ENCODE results near the gene UBA5.

The UBA5 gene

GRCh38 chr3:132654190-132654589 lies 5.9 kb upstream of the UBA5 start:
- DNase-seq (ENCODE audit: low spot score), result no peak

- no peak for DNase-seq (ENCODE audit: low spot score)
Measured at GRCh38 chr3:132654721-132655120, 5.4 kb upstream of the UBA5 start.

- no peak for DNase-seq (ENCODE audit: low spot score)
Measured at GRCh38 chr3:132655471-132655870, 4.7 kb upstream of the UBA5 start.

GRCh38 chr3:132657869-132658747 lies 2.0 kb upstream of the UBA5 start:
- no peak for DNase-seq (ENCODE audit: low spot score)

GRCh38 chr3:132659000-132659364 lies 1.1 kb upstream of the UBA5 start:
- no peak for DNase-seq (ENCODE audit: low spot score)

GRCh38 chr3:132659365-132660051 lies 621 bp upstream of the UBA5 start, which contains the start of gene ACAD11:
TSS of gene ACAD11 (minus strand) at chr3:132659809. CDS start at chr3:132659751, 58 bp downstream.
- DNase-seq (ENCODE audit: low spot score), result peak; percentile 85

GRCh38 chr3:132660811-132661070 lies 612 bp downstream of the UBA5 start:
- no peak for DNase-seq (ENCODE audit: low spot score)

- no peak for DNase-seq (ENCODE audit: low spot score)
Measured at GRCh38 chr3:132661101-132661500, 972 bp downstream of the UBA5 start.

GRCh38 chr3:132662212-132662611 lies 2.1 kb downstream of the UBA5 start:
- DNase-seq (ENCODE audit: low spot score), result no peak

GRCh38 chr3:132665230-132665745 lies 5.2 kb downstream of the UBA5 start:
- no peak for DNase-seq (ENCODE audit: low spot score)

- DNase-seq (ENCODE audit: low spot score), result no peak
Measured at GRCh38 chr3:132669256-132669777, 9.2 kb downstream of the UBA5 start.

- no peak for DNase-seq (ENCODE audit: low spot score)
Measured at GRCh38 chr3:132675408-132675807, 15.3 kb downstream of the UBA5 start.

GRCh38 chr3:132679911-132680310 lies 19.8 kb downstream of the UBA5 start:
- no peak for DNase-seq (ENCODE audit: low spot score)

- DNase-seq (ENCODE audit: low spot score), result no peak
Measured at GRCh38 chr3:132681421-132681820, 21.3 kb downstream of the UBA5 start.

GRCh38 chr3:132682201-132682600 lies 22.1 kb downstream of the UBA5 start:
- DNase-seq (ENCODE audit: low spot score), result no peak

- no peak for DNase-seq (ENCODE audit: low spot score)
Measured at GRCh38 chr3:132690040-132690439, 29.9 kb downstream of the UBA5 start.

- DNase-seq (ENCODE audit: low spot score), result no peak
Measured at GRCh38 chr3:132694991-132695390, 34.9 kb downstream of the UBA5 start.

- no peak for DNase-seq (ENCODE audit: low spot score)
Measured at GRCh38 chr3:132695422-132695821, 35.3 kb downstream of the UBA5 start.

- DNase-seq (ENCODE audit: low spot score), result no peak
Measured at GRCh38 chr3:132703733-132704132, 43.6 kb downstream of the UBA5 start.

- no peak for DNase-seq (ENCODE audit: low spot score)
Measured at GRCh38 chr3:132709761-132710160, 49.6 kb downstream of the UBA5 start.

- DNase-seq (ENCODE audit: low spot score), result no peak
Measured at GRCh38 chr3:132710311-132710710, 50.2 kb downstream of the UBA5 start.

GRCh38 chr3:132713977-132714727 lies 54.0 kb downstream of the UBA5 start:
- DNase-seq (ENCODE audit: low spot score), result no peak
